ENCODE measurements around the gene PRAC1.

The PRAC1 gene

GRCh38 chr17:48745381-48746275 is 23.3 kb upstream of the PRAC1 start:
- TF ChIP-seq CTCF (IDR thresholded peaks at IDR 0.05; ENCODE audit: insufficient read depth, low read length, poor library complexity, severe bottlenecking), result no peak
- DNase-seq (ENCODE audit: extremely low read depth, insufficient read length), result no peak
- Histone ChIP-seq H3K4me3 (replicated peaks; ENCODE audit: low read depth, low read length) (no peak overlapping the region), H3K27me3 (replicated peaks; ENCODE audit: control insufficient read depth, insufficient read depth, low read length) (peaks cover 1% of the 10 kb centered on the region), H3K36me3 (ENCODE audit: control insufficient read depth, insufficient read depth, low read length) (no peaks in the 10 kb centered on the region)

- DNase-seq (ENCODE audit: extremely low read depth, insufficient read length), result no peak
- H3K36me3 ChIP-seq (ENCODE audit: control insufficient read depth, insufficient read depth, low read length), result no peaks in the 10 kb centered on the region
- TF ChIP-seq CTCF (IDR thresholded peaks at IDR 0.05; ENCODE audit: insufficient read depth, low read length, poor library complexity, severe bottlenecking), result no peak
- H3K4me3 ChIP-seq (replicated peaks; ENCODE audit: low read depth, low read length), result no peak overlapping the region
- peaks cover 8% of the 10 kb centered on the region for H3K27me3 ChIP-seq (replicated peaks; ENCODE audit: control insufficient read depth, insufficient read depth, low read length)
Measured at GRCh38 chr17:48740537-48740936, 18.2 kb upstream of the PRAC1 start.

DNA sequence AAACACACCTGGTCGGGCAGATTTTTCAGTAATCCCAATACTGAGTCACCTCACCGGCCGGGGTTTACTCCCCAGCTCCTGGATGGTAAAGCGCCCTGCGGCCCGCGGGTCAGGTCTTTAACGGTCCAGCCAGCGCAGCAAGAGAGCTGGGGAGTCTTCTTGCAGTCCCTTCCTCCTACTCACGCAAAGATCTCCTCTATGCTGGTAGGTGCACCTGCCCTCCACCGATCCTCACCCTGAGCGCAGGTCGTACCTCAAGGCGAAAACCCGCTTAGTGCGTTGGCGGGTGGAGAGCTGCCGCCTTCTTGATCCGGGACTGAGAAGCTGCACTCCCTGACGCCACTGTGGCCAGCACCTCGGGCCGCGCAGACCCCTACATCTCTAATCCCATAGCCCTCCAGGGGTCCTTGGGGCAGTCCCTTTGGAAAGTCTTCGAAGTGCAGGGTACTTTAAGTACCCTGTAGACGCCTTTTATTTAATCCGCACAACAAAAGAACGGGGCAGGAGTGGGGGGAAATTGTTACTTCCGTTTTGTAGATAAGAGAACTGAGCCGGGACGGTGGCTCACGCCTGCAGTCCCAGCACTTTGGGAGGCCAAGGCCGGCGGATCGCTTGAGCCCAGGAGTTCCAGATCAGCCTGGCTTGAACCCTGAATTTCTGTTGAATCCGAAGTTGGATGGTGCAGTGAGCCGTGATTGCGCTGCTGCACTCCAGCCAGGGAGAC is 16.6 kb upstream of the PRAC1 start:
- no peak for TF ChIP-seq CTCF (IDR thresholded peaks at IDR 0.05; ENCODE audit: insufficient read depth, low read length, poor library complexity, severe bottlenecking)
- DNase-seq (ENCODE audit: extremely low read depth, insufficient read length), result no peak
- H3K4me3 ChIP-seq (replicated peaks; ENCODE audit: low read depth, low read length), result no peak overlapping the region
- no peaks in the 10 kb centered on the region for H3K36me3 ChIP-seq (ENCODE audit: control insufficient read depth, insufficient read depth, low read length)
- H3K27me3 ChIP-seq (replicated peaks; ENCODE audit: control insufficient read depth, insufficient read depth, low read length), result peaks cover 13% of the 10 kb centered on the region

- DNase-seq (ENCODE audit: extremely low read depth, insufficient read length), result no peak
- TF ChIP-seq CTCF (IDR thresholded peaks at IDR 0.05; ENCODE audit: insufficient read depth, low read length, poor library complexity, severe bottlenecking), result no peak
- no peak overlapping the region for H3K4me3 ChIP-seq (replicated peaks; ENCODE audit: low read depth, low read length)
- no peaks in the 10 kb centered on the region for H3K36me3 ChIP-seq (ENCODE audit: control insufficient read depth, insufficient read depth, low read length)
- H3K27me3 ChIP-seq (replicated peaks; ENCODE audit: control insufficient read depth, insufficient read depth, low read length), result peaks cover 13% of the 10 kb centered on the region
Measured at GRCh38 chr17:48738424-48738802, 16.1 kb upstream of the PRAC1 start.

DNA sequence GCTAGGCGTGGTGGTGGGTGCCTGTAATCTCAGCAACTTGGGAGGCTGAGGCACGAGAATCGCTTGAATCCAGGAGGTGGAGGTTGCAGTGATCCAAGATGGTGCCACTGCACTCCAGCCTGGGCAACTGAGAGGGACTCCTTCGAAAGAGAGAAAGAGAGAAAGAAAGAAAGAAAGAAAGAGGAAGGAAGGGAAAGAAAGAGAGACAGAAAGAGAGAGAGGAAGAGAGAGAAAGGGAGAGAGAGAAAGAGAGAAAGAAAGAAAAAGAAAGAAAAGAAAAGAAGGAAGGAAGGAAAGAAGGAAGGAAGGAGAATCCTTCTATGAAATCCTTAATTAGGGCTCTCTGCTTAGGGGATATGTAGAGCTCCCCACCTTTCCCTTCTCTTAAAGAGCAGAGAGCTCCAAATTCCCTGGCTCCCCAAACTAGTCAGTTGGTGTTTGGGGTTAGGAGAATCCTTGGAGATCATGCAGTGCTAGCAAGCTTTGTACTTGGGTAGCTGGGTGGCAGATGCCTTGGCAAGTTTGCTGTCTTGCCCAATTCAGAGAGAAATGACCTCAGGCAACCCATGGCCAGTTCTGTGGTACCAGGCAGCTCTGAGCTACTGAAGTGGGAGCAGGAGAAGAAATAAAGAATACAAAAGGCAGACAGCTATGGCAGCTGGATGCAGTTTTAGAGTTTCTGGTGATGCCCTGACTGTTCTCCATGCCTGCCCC is 15.2 kb upstream of the PRAC1 start:
- no peak for DNase-seq (ENCODE audit: extremely low read depth, insufficient read length)
- Histone ChIP-seq H3K4me3 (replicated peaks; ENCODE audit: low read depth, low read length) (no peak overlapping the region), H3K36me3 (ENCODE audit: control insufficient read depth, insufficient read depth, low read length) (no peaks in the 10 kb centered on the region), H3K27me3 (replicated peaks; ENCODE audit: control insufficient read depth, insufficient read depth, low read length) (peaks cover 14% of the 10 kb centered on the region)
- no peak for TF ChIP-seq CTCF (IDR thresholded peaks at IDR 0.05; ENCODE audit: insufficient read depth, low read length, poor library complexity, severe bottlenecking)
